ENCODE data around the gene DYRK2. TPM values are rescaled to one million over a fixed set of nuclear protein-coding genes. Genes with fewer than 3 reads are reported as not detected.

The DYRK2 gene
- total and polyA plus RNA-seq, 10 of the 15 experiments (the other 5 are each of a cell fraction or from before 2014, with no cell fraction given), result 3.1 to 35.9 (median 12.2) TPM

DNA sequence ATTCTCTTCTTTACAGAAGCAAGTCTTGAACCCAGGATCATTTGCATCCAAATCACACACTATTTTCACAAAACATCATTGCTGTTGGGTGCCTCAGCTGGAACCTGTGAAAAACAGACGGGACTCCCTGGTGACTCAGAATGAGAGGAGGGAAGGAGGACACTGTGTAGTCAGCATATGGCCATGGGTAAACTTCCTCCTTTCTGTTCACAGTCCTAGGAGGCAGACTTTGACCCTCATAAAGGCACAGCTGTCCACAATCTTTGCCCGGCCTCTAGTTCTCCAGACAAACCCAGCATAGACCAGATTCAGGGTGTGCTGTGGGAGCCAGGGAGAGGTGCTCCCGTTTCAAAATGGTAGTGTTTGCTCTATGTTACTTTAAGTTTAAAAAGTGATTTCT lies 62.0 kb downstream of the DYRK2 start (continued):
- TF ChIP-seq, protein P1, sequence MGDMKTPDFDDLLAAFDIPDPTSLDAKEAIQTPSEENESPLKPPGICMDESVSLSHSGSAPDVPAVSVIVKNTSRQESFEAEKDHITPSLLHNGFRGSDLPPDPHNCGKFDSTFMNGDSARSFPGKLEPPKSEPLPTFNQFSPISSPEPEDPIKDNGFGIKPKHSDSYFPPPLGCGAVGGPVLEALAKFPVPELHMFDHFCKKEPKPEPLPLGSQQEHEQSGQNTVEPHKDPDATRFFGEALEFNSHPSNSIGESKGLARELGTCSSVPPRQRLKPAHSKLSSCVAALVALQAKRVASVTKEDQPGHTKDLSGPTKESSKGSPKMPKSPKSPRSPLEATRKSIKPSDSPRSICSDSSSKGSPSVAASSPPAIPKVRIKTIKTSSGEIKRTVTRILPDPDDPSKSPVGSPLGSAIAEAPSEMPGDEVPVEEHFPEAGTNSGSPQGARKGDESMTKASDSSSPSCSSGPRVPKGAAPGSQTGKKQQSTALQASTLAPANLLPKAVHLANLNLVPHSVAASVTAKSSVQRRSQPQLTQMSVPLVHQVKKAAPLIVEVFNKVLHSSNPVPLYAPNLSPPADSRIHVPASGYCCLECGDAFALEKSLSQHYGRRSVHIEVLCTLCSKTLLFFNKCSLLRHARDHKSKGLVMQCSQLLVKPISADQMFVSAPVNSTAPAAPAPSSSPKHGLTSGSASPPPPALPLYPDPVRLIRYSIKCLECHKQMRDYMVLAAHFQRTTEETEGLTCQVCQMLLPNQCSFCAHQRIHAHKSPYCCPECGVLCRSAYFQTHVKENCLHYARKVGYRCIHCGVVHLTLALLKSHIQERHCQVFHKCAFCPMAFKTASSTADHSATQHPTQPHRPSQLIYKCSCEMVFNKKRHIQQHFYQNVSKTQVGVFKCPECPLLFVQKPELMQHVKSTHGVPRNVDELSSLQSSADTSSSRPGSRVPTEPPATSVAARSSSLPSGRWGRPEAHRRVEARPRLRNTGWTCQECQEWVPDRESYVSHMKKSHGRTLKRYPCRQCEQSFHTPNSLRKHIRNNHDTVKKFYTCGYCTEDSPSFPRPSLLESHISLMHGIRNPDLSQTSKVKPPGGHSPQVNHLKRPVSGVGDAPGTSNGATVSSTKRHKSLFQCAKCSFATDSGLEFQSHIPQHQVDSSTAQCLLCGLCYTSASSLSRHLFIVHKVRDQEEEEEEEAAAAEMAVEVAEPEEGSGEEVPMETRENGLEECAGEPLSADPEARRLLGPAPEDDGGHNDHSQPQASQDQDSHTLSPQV (IDR thresholded peaks at IDR 0.05), result no peak
- TF ChIP-seq TCF7 (IDR thresholded peaks at IDR 0.05; ENCODE audit: borderline replicate concordance) (no peak), KDM1A (IDR thresholded peaks at IDR 0.05; ENCODE audit: borderline replicate concordance) (no peak), EZH2 (IDR thresholded peaks at IDR 0.05; ENCODE audit: borderline replicate concordance, control insufficient read depth, low read depth, low read length) (no peak), SIN3A (IDR thresholded peaks at IDR 0.05; ENCODE audit: low read depth, low read length) (no peak), FOXM1 (IDR thresholded peaks at IDR 0.05; ENCODE audit: low read depth, low read length) (no peak), SUZ12 (IDR thresholded peaks at IDR 0.05; ENCODE audit: unreplicated experiment) (no peak), HDAC6 (IDR thresholded peaks at IDR 0.05; ENCODE audit: unreplicated experiment) (no peak), POLR2AphosphoS2 (IDR thresholded peaks at IDR 0.05; ENCODE audit: low read depth, low read length) (no peak), NFIC (IDR thresholded peaks at IDR 0.05; ENCODE audit: low read depth, low read length) (peak; percentile 29; the same call in 1 of the 2 replicates), KAT2A (conservative IDR thresholded peaks at IDR 0.05; ENCODE audit: control insufficient read depth, low read depth, low read length) (no peak), CBFB (IDR thresholded peaks at IDR 0.05; ENCODE audit: low read depth) (no peak), SIX5 (IDR thresholded peaks at IDR 0.05; ENCODE audit: low read depth, low read length, severe bottlenecking) (no peak), MEF2B (IDR thresholded peaks at IDR 0.05; ENCODE audit: partially characterized antibody, poor library complexity, severe bottlenecking) (no peak), JUNB (IDR thresholded peaks at IDR 0.05) (peak; percentile 87), SMARCA5 (IDR thresholded peaks at IDR 0.05) (0 out of 2 replicates have a peak, but pooled peaks have one; percentile 3), CHD2 (IDR thresholded peaks at IDR 0.05; ENCODE audit: borderline replicate concordance, low read depth, low read length) (no peak), ZNF217 (IDR thresholded peaks at IDR 0.05) (0 out of 2 replicates have a peak, but pooled peaks have one; percentile 27), POLR2A (IDR thresholded peaks at IDR 0.05; ENCODE audit: low read depth, low read length) (no peak)
- TF ChIP-seq, protein P2, sequence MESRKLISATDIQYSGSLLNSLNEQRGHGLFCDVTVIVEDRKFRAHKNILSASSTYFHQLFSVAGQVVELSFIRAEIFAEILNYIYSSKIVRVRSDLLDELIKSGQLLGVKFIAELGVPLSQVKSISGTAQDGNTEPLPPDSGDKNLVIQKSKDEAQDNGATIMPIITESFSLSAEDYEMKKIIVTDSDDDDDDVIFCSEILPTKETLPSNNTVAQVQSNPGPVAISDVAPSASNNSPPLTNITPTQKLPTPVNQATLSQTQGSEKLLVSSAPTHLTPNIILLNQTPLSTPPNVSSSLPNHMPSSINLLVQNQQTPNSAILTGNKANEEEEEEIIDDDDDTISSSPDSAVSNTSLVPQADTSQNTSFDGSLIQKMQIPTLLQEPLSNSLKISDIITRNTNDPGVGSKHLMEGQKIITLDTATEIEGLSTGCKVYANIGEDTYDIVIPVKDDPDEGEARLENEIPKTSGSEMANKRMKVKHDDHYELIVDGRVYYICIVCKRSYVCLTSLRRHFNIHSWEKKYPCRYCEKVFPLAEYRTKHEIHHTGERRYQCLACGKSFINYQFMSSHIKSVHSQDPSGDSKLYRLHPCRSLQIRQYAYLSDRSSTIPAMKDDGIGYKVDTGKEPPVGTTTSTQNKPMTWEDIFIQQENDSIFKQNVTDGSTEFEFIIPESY (IDR thresholded peaks at IDR 0.05), result no peak
- TF ChIP-seq, protein P3, sequence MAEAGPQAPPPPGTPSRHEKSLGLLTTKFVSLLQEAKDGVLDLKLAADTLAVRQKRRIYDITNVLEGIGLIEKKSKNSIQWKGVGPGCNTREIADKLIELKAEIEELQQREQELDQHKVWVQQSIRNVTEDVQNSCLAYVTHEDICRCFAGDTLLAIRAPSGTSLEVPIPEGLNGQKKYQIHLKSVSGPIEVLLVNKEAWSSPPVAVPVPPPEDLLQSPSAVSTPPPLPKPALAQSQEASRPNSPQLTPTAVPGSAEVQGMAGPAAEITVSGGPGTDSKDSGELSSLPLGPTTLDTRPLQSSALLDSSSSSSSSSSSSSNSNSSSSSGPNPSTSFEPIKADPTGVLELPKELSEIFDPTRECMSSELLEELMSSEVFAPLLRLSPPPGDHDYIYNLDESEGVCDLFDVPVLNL (IDR thresholded peaks at IDR 0.05; ENCODE audit: low read depth, low read length), result no peak
- TF ChIP-seq, protein P4, sequence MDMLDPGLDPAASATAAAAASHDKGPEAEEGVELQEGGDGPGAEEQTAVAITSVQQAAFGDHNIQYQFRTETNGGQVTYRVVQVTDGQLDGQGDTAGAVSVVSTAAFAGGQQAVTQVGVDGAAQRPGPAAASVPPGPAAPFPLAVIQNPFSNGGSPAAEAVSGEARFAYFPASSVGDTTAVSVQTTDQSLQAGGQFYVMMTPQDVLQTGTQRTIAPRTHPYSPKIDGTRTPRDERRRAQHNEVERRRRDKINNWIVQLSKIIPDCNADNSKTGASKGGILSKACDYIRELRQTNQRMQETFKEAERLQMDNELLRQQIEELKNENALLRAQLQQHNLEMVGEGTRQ (IDR thresholded peaks at IDR 0.05; ENCODE audit: borderline replicate concordance, low read depth, low read length), result no peak
- TF ChIP-seq, protein P5, sequence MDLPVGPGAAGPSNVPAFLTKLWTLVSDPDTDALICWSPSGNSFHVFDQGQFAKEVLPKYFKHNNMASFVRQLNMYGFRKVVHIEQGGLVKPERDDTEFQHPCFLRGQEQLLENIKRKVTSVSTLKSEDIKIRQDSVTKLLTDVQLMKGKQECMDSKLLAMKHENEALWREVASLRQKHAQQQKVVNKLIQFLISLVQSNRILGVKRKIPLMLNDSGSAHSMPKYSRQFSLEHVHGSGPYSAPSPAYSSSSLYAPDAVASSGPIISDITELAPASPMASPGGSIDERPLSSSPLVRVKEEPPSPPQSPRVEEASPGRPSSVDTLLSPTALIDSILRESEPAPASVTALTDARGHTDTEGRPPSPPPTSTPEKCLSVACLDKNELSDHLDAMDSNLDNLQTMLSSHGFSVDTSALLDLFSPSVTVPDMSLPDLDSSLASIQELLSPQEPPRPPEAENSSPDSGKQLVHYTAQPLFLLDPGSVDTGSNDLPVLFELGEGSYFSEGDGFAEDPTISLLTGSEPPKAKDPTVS (IDR thresholded peaks at IDR 0.05; ENCODE audit: low read depth, low read length), result no peak
